GM19467 (cell line): ENCODE results near the gene GPR108.

ENCODE experiments used
- ATAC-seq: cut with Tn5 transposase; IDR thresholded peaks from one replicate; pipeline ENCODE4 v1.9.1; 2021; ENCODE audit warnings: mild to moderate bottlenecking, moderate library complexity; ENCODE audit not compliant: unreplicated experiment

GPR108 gene

DNA sequence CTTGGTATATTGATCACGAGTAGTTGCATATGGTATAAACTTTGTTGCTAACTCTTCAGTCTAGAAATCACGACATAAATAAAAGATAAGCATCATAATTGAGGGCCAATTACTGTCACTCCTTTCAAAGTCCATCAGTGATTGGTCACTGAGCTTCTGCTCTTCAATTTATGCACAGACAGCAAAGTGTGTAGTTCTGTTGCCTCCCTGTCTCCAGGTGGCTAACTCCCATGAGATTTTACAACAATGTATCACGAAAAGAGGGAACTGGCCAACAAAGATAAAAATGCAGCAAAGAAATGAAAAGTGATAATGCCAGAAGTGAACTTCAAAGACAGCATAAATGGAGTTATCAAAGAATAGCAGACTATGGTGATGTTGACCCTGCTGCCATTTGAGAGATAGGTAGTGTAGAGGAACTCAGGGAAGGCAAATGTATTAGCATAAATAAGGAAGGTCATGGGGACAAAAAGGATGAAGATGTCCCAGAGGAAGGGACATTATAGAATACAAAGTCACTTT lies 54.7 kb downstream of the GPR108 start:
- ATAC-seq = no peak

DNA sequence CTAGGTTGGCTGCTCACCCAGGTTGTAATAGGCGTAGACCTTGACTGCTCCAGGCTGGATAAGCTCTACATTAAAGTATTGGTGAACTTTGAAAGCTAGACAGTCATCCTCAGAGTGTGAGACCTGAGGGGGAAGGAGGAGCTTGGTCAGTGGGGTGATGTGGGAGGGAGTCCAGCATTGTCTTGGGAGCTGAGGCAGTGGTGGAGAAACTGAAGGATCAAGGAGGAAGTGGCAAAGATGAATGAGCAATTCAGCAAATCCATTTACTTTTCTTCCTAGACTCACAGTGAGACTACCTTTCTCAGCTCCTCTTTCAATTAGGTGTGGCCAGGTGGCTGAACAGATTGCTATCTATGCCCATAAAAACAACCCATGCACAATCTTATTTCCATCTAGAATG lies 57.2 kb downstream of the GPR108 start:
- no peak for ATAC-seq
